Ectodermal cell (in vitro differentiated cells): ENCODE measurements around the gene SLC34A1.
A peak's percentile ranks its signal among the peaks of the same experiment; 100 is the strongest.

Source experiments
- H3K27ac ChIP-seq: 2 replicates; pipeline ENCODE4 v1.7.0; 2013; ENCODE audit warnings: mild to moderate bottlenecking, low read depth, low read length; ENCODE audit not compliant: insufficient read depth, poor library complexity, severe bottlenecking
- H3K27me3 ChIP-seq: 2 replicates; pipeline ENCODE4 v1.7.0; 2013; ENCODE audit warnings: mild to moderate bottlenecking, low read length; ENCODE audit not compliant: insufficient read depth, control insufficient read depth, poor library complexity, severe bottlenecking
- H3K36me3 ChIP-seq: one replicate; pipeline ENCODE4 v1.7.0; 2013; ENCODE audit warnings: low read length; ENCODE audit not compliant: control insufficient read depth, insufficient read depth
- H3K4me1 ChIP-seq: one replicate; pipeline ENCODE4 v1.7.0; 2013; ENCODE audit warnings: low read length; ENCODE audit not compliant: control insufficient read depth, insufficient read depth
- H3K4me3 ChIP-seq: 2 replicates; pipeline ENCODE4 v1.7.0; 2013; ENCODE audit warnings: low read depth, low read length, control low read depth; ENCODE audit not compliant: insufficient read depth
- H3K9me3 ChIP-seq: 2 replicates; pipeline ENCODE4 v1.7.0; 2013; ENCODE audit warnings: mild to moderate bottlenecking, low read length, moderate library complexity; ENCODE audit not compliant: control insufficient read depth
- WGBS, 2 experiments: methylation state at CpG; one replicate each; pipeline ENCODE4 v1.1.7; 2013; ENCODE audit warnings: missing lambda C conversion rate in 2 of 2; 5-methylcytosine and 5-hydroxymethylcytosine counted together

The SLC34A1 gene

DNA sequence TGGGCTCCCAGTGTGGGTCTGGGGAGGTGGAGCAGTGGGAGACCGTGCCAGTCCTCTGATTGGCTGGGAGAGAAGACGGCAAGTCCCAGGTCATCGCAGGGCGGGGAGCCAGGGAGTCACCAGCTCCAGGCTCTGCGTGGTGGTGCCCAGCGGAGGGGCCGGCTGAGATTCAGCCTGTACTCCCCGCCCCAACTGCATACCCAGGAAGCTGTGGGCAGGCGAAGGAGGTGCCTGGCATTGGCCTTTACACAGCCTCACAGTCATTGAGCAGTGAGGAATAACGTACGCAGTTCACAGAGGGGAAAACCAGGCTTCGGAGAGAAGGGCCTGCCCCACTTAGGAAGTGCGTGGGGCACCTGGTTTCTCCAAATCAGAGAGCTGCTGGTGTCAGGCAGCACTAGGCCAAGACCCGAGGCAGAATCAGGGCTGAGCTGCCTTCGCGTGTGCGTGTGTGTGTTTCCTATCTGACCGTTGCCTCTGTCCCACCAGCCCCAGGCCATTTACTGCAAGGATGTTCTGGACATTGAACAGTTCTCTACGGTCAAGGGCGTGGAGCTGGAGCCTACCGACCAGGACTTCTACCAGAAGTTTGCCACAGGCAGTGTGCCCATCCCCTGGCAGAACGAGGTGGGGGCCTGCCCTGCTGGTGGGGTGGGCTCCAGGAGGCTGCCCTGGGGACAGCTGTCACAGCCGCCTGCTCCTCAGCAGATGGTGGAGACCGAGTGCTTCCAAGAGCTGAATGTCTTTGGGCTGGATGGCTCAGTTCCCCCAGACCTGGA is 56.2 kb downstream of the SLC34A1 start:
- WGBS, 2 experiments = 88 to 89% methylated on average over 24 of the region's 24 CpGs
- no peaks in the 10 kb centered on the region for H3K27me3 ChIP-seq
- H3K27ac ChIP-seq = no peak overlapping the region
- no peaks in the 10 kb centered on the region for H3K9me3 ChIP-seq
- H3K4me3 ChIP-seq = no peak overlapping the region
- no peaks in the 10 kb centered on the region for H3K36me3 ChIP-seq
- H3K4me1 ChIP-seq = no peaks in the 10 kb centered on the region

GRCh38 chr5:177440990-177441780 is 57.0 kb downstream of the SLC34A1 start:
- no peaks in the 10 kb centered on the region for H3K9me3 ChIP-seq

DNA sequence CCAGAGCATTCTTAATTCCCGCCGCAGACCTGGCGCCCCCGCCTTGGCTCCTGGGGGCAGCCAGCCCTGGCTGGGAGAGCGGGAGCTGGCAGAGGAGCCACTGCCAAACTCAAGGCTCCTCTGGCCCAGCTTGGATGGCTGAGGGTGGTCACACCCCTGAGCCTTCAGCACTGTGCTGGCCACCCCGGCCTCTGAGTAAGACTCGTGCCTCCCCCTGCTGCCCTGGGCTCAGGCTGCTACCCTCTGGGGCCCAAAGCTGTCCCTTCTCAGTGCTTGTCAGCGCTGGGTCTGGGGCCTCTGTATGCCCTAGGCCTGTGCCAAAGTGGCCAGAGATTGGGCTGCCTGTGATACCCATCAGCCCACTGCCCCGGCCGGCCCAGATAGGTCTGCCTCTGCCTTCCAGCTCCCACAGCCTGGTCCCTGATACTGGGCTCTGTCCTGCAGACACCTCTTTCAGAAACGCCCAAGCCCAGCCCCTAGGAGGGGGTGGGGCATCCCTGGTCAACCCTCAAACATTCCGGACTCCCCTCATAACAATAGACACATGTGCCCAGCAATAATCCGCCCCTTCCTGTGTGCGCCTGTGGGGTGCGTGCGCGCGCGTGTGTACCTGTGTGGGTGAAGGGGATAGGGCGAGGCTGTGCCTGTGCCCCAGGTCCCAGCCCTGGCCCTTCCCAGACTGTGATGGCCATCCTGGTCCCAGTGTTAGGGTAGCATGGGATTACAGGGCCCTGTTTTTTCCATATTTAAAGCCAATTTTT is 58.0 kb downstream of the SLC34A1 start:
- 94% methylated on average over 20 of the region's 20 CpGs for WGBS, 2 experiments
- Histone ChIP-seq H3K27ac (no peak overlapping the region), H3K4me1 (peaks cover 3% of the 10 kb centered on the region), H3K9me3 (no peaks in the 10 kb centered on the region), H3K4me3 (no peak overlapping the region), H3K36me3 (no peaks in the 10 kb centered on the region), H3K27me3 (no peaks in the 10 kb centered on the region)

More at GRCh38 chr5:177440990-177441780, 57.0 kb downstream of the SLC34A1 start:
- Histone ChIP-seq H3K27ac (no peak overlapping the region), H3K27me3 (no peaks in the 10 kb centered on the region), H3K4me1 (peaks cover 2% of the 10 kb centered on the region), H3K4me3 (no peak overlapping the region), H3K36me3 (no peaks in the 10 kb centered on the region)
- 92% methylated on average over 26 of the region's 26 CpGs for WGBS, 2 experiments

DNA sequence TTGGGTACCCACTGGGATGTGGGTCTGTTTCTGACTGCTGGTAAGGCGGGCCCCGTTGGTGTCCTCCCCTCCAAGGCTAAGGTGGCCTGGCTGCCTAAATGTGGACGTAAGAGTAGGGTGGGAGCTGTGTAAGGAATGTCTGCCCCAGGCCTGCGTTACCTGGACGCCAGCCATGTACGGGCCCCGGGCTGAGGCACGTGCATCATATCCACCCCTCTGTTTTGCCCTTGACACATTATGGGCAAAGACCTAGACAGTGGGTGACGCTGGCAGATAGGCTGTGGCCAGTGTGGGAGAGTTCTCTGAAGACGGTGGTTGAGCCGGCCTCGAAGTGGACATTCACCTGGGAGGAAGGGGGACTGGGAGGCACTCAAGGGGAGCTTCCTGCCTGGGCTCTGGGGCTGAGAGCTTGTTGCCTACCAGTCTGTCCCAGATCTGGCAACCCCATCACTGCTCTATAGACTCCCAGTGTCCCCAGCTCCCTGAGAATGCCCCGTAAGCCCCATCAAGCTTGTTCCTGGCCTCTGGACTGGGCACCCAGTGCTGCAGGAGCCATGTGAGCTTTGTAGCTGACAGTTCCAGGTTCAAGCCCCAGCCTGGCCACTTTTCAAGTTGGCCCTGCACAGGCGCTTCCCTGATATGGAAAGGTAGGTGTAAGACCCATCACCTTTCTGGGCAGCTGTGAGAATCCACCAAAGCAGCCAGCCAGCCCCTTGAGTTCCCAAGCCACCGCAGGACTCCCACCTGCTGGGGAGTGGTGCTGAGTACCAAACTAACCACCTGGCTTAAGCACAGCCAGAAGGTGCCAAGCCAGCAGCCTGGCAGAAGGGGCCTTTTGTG is 59.1 kb downstream of the SLC34A1 start:
- Histone ChIP-seq H3K9me3 (no peaks in the 10 kb centered on the region), H3K4me1 (peaks cover 12% of the 10 kb centered on the region), H3K4me3 (no peak overlapping the region), H3K36me3 (no peaks in the 10 kb centered on the region), H3K27ac (no peak overlapping the region), H3K27me3 (no peaks in the 10 kb centered on the region)
- WGBS, 2 experiments = 93 to 94% methylated on average over 15 of the region's 15 CpGs

GRCh38 chr5:177444106-177445051 is 60.1 kb downstream of the SLC34A1 start:
- Histone ChIP-seq H3K27me3 (no peaks in the 10 kb centered on the region), H3K4me1 (peaks cover 22% of the 10 kb centered on the region), H3K27ac (no peak overlapping the region), H3K4me3 (no peak overlapping the region), H3K9me3 (no peaks in the 10 kb centered on the region), H3K36me3 (no peaks in the 10 kb centered on the region)
- WGBS, 2 experiments = 84% methylated on average over 7 of the region's 7 CpGs

GRCh38 chr5:177445052-177445916 is 61.0 kb downstream of the SLC34A1 start:
- H3K4me1 ChIP-seq = peaks cover 24% of the 10 kb centered on the region
- no peak overlapping the region for H3K4me3 ChIP-seq
- H3K36me3 ChIP-seq = no peaks in the 10 kb centered on the region
- no peaks in the 10 kb centered on the region for H3K9me3 ChIP-seq
- no peak overlapping the region for H3K27ac ChIP-seq
- H3K27me3 ChIP-seq = no peaks in the 10 kb centered on the region
- WGBS, 2 experiments = 83 to 84% methylated on average over 10 of the region's 10 CpGs

DNA sequence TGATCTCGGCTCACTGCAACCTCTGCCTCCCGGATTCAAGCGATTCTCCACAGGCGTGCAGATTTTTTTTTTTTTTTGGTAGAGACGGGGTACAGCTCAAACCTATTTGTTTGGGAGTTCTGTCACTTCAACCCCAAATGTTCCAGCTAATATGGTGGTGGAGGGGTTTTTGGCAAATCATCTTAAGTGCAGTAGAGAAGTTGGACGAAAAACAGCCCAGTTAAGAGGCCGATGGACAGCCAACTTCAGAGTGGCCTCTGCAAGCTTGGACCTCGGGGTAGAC is 61.6 kb downstream of the SLC34A1 start:
- WGBS, 2 experiments = 46 to 60% methylated on average over 7 to 8 of the region's 8 CpGs
- no peak overlapping the region for H3K27ac ChIP-seq
- H3K36me3 ChIP-seq = no peaks in the 10 kb centered on the region
- no peaks in the 10 kb centered on the region for H3K27me3 ChIP-seq
- no peaks in the 10 kb centered on the region for H3K9me3 ChIP-seq
- peak overlapping the region; percentile 49 for H3K4me3 ChIP-seq
- H3K4me1 ChIP-seq = peaks cover 24% of the 10 kb centered on the region

- H3K36me3 ChIP-seq = no peaks in the 10 kb centered on the region
- H3K4me3 ChIP-seq = peak within 1 kb of the TSS; percentile 49
- peaks cover 24% of the 10 kb centered on the region for H3K4me1 ChIP-seq
- 3% methylated on average over 89 of the region's 89 CpGs for WGBS, 2 experiments
- no peaks in the 10 kb centered on the region for H3K27me3 ChIP-seq
- H3K27ac ChIP-seq = peak within 1 kb of the TSS; percentile 90
- no peaks in the 10 kb centered on the region for H3K9me3 ChIP-seq
These were observed 62.2 kb downstream of the SLC34A1 start, which contains the start of gene PRR7 for GRCh38 chr5:177446200-177447065. PRR7 (plus strand) TSS chr5:177446814; CDS start chr5:177455068, 8,254 bp downstream.
